Vagina (tissue), 2 donors: ENCODE measurements around the gene TENT5A.

ENCODE experiments used
- CTCF ChIP-seq, 3 experiments: fragments of 450-650 bp in 2 of 3; fragments of 200-600 bp in 1 of 3; sonication (generic) in 1 of 3; IDR thresholded peaks; one replicate each; pipeline ENCODE4 v1.5.1; 2017 to 2019; ENCODE audit warnings: antibody characterized with exemption in 3 of 3, mild to moderate bottlenecking in 2 of 3, moderate library complexity in 2 of 3
- POLR2A ChIP-seq, 2 donors: fragments of 450-650 bp; IDR thresholded peaks; one replicate each; pipeline ENCODE4 v1.6.1; 2017; ENCODE audit warnings: antibody characterized with exemption in 2 of 2, mild to moderate bottlenecking in 2 of 2, moderate library complexity in 2 of 2

DNA sequence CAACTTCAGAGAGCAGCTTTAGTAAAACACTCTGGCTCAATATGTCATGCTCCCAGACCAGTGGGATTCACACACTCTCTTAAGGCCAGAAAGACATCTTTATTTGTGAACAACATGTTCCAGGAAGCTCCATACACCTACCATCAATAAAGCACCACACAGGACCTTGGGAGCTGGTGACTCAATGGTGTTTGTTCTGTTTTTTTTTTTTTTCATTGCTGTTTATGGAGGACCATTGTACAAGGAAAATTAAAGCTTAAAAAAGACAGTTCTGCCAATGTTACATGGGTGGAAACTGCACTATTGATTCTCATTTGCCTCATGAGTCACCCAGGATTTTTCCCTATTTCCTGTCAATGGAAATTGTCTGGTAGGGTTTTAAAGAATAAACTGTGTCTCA is 36.3 kb upstream of the TENT5A start:
- TF ChIP-seq POLR2A (IDR thresholded peaks at IDR 0.05) (no peak), CTCF (IDR thresholded peaks at IDR 0.05) (no peak)
